ENCODE data around the gene FN1.

FN1 gene

GRCh38 chr2:215441560-215442400 lies 5.9 kb upstream of the FN1 start:
- no peak for DNase-seq

- DNase-seq: no peak
These were observed 4.2 kb upstream of the FN1 start for GRCh38 chr2:215439980-215440512.

- DNase-seq: no peak
These were observed 3.5 kb upstream of the FN1 start for GRCh38 chr2:215439404-215439803.

GRCh38 chr2:215437614-215438013 lies 1.7 kb upstream of the FN1 start:
- DNase-seq: no peak

- no peak for DNase-seq
These were observed 1.1 kb upstream of the FN1 start for GRCh38 chr2:215436705-215437565.

- no peak for DNase-seq
These were observed 493 bp downstream of the FN1 start for GRCh38 chr2:215435280-215435869.

- no peak for DNase-seq
These were observed 1.2 kb downstream of the FN1 start for GRCh38 chr2:215434447-215435279.

GRCh38 chr2:215432759-215433594 lies 2.9 kb downstream of the FN1 start:
- no peak for DNase-seq

GRCh38 chr2:215431778-215432758 lies 3.8 kb downstream of the FN1 start:
- no peak for DNase-seq

- DNase-seq: no peak
These were observed 4.6 kb downstream of the FN1 start for GRCh38 chr2:215431290-215431689.

GRCh38 chr2:215430528-215431187 lies 5.2 kb downstream of the FN1 start:
- no peak for DNase-seq

- DNase-seq: no peak
These were observed 6.4 kb downstream of the FN1 start for GRCh38 chr2:215429424-215429823.

- no peak for DNase-seq
These were observed 7.6 kb downstream of the FN1 start for GRCh38 chr2:215428060-215428910.

- DNase-seq: no peak
These were observed 8.3 kb downstream of the FN1 start for GRCh38 chr2:215427585-215427984.

- no peak for DNase-seq
These were observed 10.7 kb downstream of the FN1 start for GRCh38 chr2:215425021-215425782.

GRCh38 chr2:215423928-215424540 lies 11.8 kb downstream of the FN1 start:
- no peak for DNase-seq

GRCh38 chr2:215423234-215423633 lies 12.6 kb downstream of the FN1 start:
- DNase-seq: no peak
